Measurements from ENCODE around the gene ZNF318. TPM values are rescaled to one million over a fixed set of nuclear protein-coding genes. Genes with fewer than 3 reads are reported as not detected.

ZNF318 gene
- polyA plus RNA-seq, 2 of the 4 experiments (the other 2 are of a cell fraction) = 5.0 to 9.2 TPM

DNA sequence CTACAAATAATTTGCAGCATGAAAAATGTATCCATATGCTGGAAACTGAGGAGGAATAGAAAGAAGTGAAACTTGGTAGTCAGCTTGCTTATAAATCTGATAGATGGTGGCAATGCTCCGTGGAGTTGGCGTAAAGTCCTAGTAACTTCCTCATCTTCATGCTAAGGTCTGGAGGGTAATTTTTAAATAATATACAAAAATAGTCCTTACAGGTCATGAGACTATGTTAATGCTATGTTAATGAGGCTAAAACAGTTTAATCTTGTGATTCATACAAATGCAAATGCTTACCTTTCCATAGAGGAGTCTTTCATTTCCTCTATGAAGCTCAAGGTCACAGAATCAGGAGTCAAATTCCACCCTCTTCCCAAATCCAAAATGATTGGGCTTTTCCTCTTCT is 51.4 kb downstream of the ZNF318 start:
- Histone ChIP-seq H3K4me3 (no peak overlapping the region), H3K9me3 (no peaks in the 10 kb centered on the region), H3K27ac (no peak overlapping the region), H3K4me2 (no peak overlapping the region), H3K4me1 (no peaks in the 10 kb centered on the region)
- ChIA-PET CTCF (interaction anchor here (0.7 to 1.9 kb wide), 5 partner anchors 10 to 55 kb away, joined by 3 to 4 read pairs (median 3); partner anchors contain the start of gene CRIP3), POLR2A (no interaction called here)
- no peak for FAIRE-seq
- no peak for TF ChIP-seq RFX5 (IDR thresholded peaks at IDR 0.05)
- TF ChIP-seq POLR2AphosphoS2 (conservative IDR thresholded peaks at IDR 0.05; ENCODE audit: low read length) = no peak
- no peak for TF ChIP-seq ZNF302 (CRISPR knock-in tag; IDR thresholded peaks at IDR 0.05)
- TF ChIP-seq CHD4 (IDR thresholded peaks at IDR 0.05; ENCODE audit: borderline replicate concordance) = no peak
- no peak for TF ChIP-seq KDM1A (IDR thresholded peaks at IDR 0.05; ENCODE audit: low read depth)
- TF ChIP-seq MYC (IDR thresholded peaks at IDR 0.05; ENCODE audit: borderline replicate concordance, low read length) = no peak
- DNase-seq (ENCODE audit: low read depth in 1 of 2, low spot score in 1 of 2) = no peak
- ATAC-seq = no peak
- 88% methylated on average over 2 of the region's 2 CpGs for WGBS (ENCODE audit: missing lambda C conversion rate)

DNA sequence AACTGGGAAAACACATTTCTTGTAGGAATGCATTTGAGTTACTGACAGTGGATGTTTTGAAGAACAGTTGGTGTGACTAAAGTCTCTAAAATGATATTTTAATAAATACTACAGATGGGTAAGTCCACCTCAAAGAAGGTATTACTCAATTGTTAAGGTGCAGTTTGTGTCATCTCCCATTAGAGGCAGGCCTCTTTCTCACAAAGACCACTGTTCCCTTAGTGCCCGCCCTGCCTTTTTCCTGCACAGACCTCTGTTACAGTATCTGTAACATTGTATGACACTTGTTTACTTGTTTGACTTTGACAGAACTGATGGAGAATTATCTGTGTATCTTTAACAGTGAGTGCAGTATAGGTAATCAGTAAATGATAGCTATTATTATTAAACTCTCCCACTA is 55.6 kb downstream of the ZNF318 start:
- Histone ChIP-seq H3K4me2 (no peak overlapping the region), H3K27ac (no peak overlapping the region), H3K4me1 (peaks cover 12% of the 10 kb centered on the region), H3K9me3 (no peaks in the 10 kb centered on the region), H3K4me3 (no peak overlapping the region)
- ChIA-PET POLR2A (no interaction called here), CTCF (interaction anchor here (1.0 to 1.7 kb wide), 5 partner anchors 17 to 193 kb away, joined by 3 to 8 read pairs (median 5); no protein-coding TSS in a partner anchor)
- no peak for DNase-seq (ENCODE audit: low read depth in 1 of 2, low spot score in 1 of 2)
- no peak for FAIRE-seq
- no peak for TF ChIP-seq BHLHE40 (IDR thresholded peaks at IDR 0.05; ENCODE audit: low read depth, low read length)
- TF ChIP-seq MYC (IDR thresholded peaks at IDR 0.05; ENCODE audit: borderline replicate concordance, low read length) = no peak
- TF ChIP-seq RNF2 (IDR thresholded peaks at IDR 0.05; ENCODE audit: borderline replicate concordance, low read depth) = no peak
- ATAC-seq = no peak
- WGBS (ENCODE audit: missing lambda C conversion rate) = 80% methylated on average over 1 of the region's 1 CpG

DNA sequence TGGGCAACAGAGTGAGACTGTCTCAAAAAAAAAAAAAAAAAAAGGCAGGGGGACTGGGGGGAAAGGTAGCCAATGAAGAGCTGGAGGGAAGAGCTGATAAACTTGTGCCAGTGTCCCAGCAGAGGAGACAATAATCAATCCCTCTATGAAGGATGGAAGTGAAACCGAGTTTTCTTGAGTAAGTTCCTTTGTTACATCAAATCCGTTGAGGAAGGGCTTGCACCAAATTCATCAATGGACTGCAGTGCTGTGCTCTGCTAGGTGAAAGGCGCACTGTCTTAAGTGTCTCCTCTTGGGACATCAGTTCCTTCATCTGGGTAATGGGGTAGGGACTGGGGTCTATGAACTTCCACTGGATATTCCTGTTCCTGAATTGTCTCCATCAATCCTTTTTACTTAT is 57.8 kb downstream of the ZNF318 start:
- no peak for FAIRE-seq
- H3K4me1 ChIP-seq = peaks cover 12% of the 10 kb centered on the region

DNA sequence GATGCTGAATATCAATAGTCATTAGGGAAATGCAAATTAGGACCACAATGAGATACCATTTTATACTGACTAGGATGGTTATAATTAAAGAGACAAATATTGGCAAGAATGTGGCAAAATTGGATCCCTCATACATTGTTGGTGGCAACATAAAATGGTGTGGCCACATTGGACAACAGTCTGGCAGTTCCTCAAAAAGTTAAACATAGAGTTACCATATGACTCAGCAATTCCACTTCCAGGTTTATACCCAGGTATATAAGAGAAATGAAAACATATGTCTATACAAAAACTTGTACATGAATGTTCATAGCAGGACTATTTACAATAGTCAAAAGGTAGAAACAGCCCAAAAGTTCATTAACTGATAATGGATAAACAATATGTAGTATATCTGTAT is 58.8 kb downstream of the ZNF318 start:
- ATAC-seq = no peak
- no peak overlapping the region for H3K27ac ChIP-seq
- TF ChIP-seq NFE2L2 (conservative IDR thresholded peaks at IDR 0.05; ENCODE audit: low read length) = 0 out of 2 replicates have a peak, but pooled peaks have one; percentile 11
- TF ChIP-seq, protein P1, sequence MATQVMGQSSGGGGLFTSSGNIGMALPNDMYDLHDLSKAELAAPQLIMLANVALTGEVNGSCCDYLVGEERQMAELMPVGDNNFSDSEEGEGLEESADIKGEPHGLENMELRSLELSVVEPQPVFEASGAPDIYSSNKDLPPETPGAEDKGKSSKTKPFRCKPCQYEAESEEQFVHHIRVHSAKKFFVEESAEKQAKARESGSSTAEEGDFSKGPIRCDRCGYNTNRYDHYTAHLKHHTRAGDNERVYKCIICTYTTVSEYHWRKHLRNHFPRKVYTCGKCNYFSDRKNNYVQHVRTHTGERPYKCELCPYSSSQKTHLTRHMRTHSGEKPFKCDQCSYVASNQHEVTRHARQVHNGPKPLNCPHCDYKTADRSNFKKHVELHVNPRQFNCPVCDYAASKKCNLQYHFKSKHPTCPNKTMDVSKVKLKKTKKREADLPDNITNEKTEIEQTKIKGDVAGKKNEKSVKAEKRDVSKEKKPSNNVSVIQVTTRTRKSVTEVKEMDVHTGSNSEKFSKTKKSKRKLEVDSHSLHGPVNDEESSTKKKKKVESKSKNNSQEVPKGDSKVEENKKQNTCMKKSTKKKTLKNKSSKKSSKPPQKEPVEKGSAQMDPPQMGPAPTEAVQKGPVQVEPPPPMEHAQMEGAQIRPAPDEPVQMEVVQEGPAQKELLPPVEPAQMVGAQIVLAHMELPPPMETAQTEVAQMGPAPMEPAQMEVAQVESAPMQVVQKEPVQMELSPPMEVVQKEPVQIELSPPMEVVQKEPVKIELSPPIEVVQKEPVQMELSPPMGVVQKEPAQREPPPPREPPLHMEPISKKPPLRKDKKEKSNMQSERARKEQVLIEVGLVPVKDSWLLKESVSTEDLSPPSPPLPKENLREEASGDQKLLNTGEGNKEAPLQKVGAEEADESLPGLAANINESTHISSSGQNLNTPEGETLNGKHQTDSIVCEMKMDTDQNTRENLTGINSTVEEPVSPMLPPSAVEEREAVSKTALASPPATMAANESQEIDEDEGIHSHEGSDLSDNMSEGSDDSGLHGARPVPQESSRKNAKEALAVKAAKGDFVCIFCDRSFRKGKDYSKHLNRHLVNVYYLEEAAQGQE (IDR thresholded peaks at IDR 0.05) = no peak
- peak; percentile 64 for TF ChIP-seq MAFK (IDR thresholded peaks at IDR 0.05; ENCODE audit: partially characterized antibody)
- CTCF ChIA-PET = no interaction called here
- no peak for FAIRE-seq
- no peak overlapping the region for H3K4me3 ChIP-seq
- no peaks in the 10 kb centered on the region for H3K9me3 ChIP-seq
- DNase-seq (ENCODE audit: low read depth in 1 of 2, low spot score in 1 of 2) = no peak
- no peak overlapping the region for H3K4me2 ChIP-seq
- POLR2A ChIA-PET = no interaction called here
- peaks cover 12% of the 10 kb centered on the region for H3K4me1 ChIP-seq

More for the DNA sequence above, 57.8 kb downstream of the ZNF318 start:
- ATAC-seq = no peak
- Histone ChIP-seq H3K4me2 (no peak overlapping the region), H3K4me3 (no peak overlapping the region), H3K27ac (no peak overlapping the region), H3K9me3 (no peaks in the 10 kb centered on the region)
- POLR2A ChIA-PET = interaction anchor here (0.6 kb wide), 1 partner anchor 196 kb away, joined by 3 read pairs; no protein-coding TSS in a partner anchor
- CTCF ChIA-PET = interaction anchor here (1.1 to 1.5 kb wide), 3 partner anchors 9 to 49 kb away, joined by 3 read pairs; no protein-coding TSS in a partner anchor
- WGBS (ENCODE audit: missing lambda C conversion rate) = 86% methylated on average over 3 of the region's 3 CpGs
- TF ChIP-seq, protein P2, sequence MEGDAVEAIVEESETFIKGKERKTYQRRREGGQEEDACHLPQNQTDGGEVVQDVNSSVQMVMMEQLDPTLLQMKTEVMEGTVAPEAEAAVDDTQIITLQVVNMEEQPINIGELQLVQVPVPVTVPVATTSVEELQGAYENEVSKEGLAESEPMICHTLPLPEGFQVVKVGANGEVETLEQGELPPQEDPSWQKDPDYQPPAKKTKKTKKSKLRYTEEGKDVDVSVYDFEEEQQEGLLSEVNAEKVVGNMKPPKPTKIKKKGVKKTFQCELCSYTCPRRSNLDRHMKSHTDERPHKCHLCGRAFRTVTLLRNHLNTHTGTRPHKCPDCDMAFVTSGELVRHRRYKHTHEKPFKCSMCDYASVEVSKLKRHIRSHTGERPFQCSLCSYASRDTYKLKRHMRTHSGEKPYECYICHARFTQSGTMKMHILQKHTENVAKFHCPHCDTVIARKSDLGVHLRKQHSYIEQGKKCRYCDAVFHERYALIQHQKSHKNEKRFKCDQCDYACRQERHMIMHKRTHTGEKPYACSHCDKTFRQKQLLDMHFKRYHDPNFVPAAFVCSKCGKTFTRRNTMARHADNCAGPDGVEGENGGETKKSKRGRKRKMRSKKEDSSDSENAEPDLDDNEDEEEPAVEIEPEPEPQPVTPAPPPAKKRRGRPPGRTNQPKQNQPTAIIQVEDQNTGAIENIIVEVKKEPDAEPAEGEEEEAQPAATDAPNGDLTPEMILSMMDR (IDR thresholded peaks at IDR 0.05) = no peak
- TF ChIP-seq SMC3 (IDR thresholded peaks at IDR 0.05) = no peak
- no peak for TF ChIP-seq CBX2 (IDR thresholded peaks at IDR 0.05; ENCODE audit: borderline replicate concordance, low read depth)
- TF ChIP-seq BHLHE40 (IDR thresholded peaks at IDR 0.05; ENCODE audit: low read depth, low read length) = no peak
- TF ChIP-seq HOXA7 (CRISPR knock-in tag; IDR thresholded peaks at IDR 0.05) = no peak
- no peak for TF ChIP-seq HOXB5 (CRISPR knock-in tag; IDR thresholded peaks at IDR 0.05)
- no peak for TF ChIP-seq JUNB (IDR thresholded peaks at IDR 0.05)
- no peak for TF ChIP-seq RARB (CRISPR knock-in tag; IDR thresholded peaks at IDR 0.05)
- DNase-seq (ENCODE audit: low read depth in 1 of 2, low spot score in 1 of 2) = no peak

All from A549 (cell line).